Activated T-cell treated with anti-CD3 and anti-CD28 coated beads for 48 hours (primary cell): ENCODE results near the gene ATM.
"Not testable (repeated sequence)": the region's sequence is repeated elsewhere in the genome, so short reads cannot be mapped to it uniquely, and the experiment has no call there.

Experiments
- DNase-seq: peaks from one replicate; pipeline ENCODE4 v3.0.0-alpha.2; 2020; ENCODE audit warnings: low read depth

The ATM gene

DNA sequence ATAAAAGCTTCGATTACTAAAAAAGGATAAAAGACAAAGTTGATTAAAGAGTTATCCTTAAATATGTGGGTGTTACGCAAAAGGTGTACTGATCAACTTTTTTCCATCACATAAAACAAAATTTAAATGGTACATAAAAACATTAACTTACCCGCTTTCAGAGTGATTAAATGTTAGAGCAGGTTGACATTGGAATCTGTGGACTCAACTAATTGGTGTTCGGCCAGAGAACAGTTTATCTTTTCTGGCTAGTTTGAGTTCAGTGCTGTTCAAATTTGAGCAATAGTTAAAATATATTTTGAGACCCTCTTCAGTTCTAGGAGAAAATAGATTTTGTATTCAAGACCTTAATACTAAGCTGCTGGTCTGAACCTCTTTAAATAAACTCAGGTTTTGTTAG lies 56.1 kb downstream of the ATM start:
- DNase-seq, result no peak

GRCh38 chr11:108286370-108286769 lies 63.5 kb downstream of the ATM start:
- no peak for DNase-seq

DNA sequence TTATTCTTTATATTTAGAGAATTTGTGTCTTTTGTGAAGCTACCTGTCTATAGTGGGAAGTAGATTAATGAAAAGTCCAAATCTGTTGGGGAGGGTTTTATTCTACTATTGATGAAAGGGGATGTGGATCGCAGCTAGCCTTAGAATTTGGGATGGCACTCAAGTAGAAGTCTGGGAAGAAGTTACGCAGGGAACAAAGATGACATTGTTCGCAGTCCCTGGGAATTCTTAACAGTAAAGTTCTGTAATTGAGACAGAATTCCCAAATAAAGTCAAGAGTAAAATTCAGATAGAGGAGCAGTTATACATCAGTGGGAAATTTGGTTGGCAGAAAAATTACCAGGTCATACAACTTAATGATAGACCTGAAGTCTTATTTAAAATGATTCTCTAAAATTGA lies 64.1 kb downstream of the ATM start:
- no peak for DNase-seq

DNA sequence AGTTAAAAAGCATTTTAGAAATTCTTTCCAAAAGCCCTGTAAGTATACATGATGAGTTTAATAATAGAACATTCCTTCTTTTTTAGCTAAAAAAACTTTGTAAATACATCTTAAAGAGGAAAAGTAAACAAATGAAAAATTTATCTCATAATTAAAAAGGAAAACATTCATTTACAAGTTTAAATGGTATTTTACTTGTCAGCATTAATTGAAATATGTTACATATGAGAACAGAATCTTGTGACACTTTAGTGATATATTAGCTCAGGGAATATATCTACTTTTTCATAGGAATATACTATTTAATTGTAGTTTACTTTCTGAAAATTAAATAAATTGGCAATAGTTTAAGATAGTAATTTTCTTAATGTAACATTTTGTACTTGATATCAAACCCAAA lies 66.2 kb downstream of the ATM start:
- DNase-seq, result not testable (repeated sequence)

- DNase-seq, result no peak
Observed at GRCh38 chr11:108289699-108290098, 66.8 kb downstream of the ATM start.

GRCh38 chr11:108293229-108293628 lies 70.4 kb downstream of the ATM start:
- no peak for DNase-seq

- no peak for DNase-seq
Observed at GRCh38 chr11:108302121-108302785, 79.4 kb downstream of the ATM start.

- no peak for DNase-seq
Observed at GRCh38 chr11:108307751-108308150, 84.9 kb downstream of the ATM start.

- DNase-seq, result no peak
Observed at GRCh38 chr11:108313444-108313843, 90.6 kb downstream of the ATM start.

DNA sequence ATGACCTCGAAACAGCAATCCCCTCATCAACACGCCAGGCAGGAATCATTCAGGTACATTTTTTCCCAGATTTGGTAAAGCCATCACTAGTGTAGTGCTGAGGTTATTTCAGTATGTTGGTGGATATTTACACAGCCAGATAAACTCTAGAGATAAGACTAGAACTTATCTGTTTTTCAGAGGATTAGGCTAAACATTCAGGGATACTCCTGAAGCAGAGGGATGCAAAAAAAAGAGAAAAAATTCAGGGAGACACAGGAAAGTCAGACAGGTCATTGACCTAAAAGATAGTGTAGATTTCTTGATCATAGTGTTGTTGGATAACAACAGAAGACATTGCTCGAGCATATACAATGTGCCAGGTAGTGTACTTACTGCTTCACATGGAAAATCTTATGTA lies 93.2 kb downstream of the ATM start:
- no peak for DNase-seq

GRCh38 chr11:108319541-108320145 lies 96.8 kb downstream of the ATM start:
- DNase-seq, result no peak

GRCh38 chr11:108322666-108323065 lies 99.8 kb downstream of the ATM start:
- DNase-seq, result no peak

GRCh38 chr11:108324587-108324986 lies 101.7 kb downstream of the ATM start:
- DNase-seq, result no peak

- no peak for DNase-seq
Observed at GRCh38 chr11:108333403-108333899, 110.6 kb downstream of the ATM start.

- DNase-seq, result no peak
Observed at GRCh38 chr11:108338750-108339149, 115.9 kb downstream of the ATM start.

GRCh38 chr11:108340973-108341372 lies 118.1 kb downstream of the ATM start:
- no peak for DNase-seq

DNA sequence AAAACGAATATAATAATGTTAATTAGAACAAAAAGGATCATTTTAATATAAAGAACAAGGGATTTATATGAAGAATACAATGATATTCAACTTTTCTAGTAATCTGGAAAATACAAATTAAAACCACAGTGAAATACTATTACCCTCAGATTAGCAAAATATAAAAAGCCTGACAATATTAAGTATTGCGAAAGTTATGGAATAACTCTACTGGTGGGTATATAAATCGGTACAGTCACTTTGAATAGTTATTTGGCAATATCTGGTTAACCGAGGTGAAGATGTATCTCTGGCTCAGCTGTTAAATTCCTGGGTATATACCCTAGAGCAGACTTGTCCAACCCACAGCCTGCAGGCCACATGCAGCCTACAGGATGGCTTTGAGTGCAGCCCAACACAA lies 118.8 kb downstream of the ATM start:
- DNase-seq, result no peak

- DNase-seq, result no peak
Observed at GRCh38 chr11:108343714-108344113, 120.8 kb downstream of the ATM start.

DNA sequence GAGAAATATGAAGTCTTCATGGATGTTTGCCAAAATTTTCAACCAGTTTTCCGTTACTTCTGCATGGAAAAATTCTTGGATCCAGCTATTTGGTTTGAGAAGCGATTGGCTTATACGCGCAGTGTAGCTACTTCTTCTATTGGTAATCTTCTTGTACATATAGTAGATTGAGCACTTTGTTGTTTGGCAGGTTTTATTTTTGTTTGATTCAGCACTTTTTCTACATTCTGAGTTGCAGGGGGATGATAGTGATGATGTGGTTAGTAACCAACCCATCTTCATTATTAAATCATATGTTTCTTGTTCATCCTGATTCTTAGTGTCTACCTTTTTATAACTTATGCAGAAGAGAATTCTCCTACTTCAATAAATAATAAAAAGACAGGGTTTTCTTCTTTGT lies 122.9 kb downstream of the ATM start:
- DNase-seq, result no peak

- DNase-seq, result no peak
Observed at GRCh38 chr11:108346451-108346850, 123.6 kb downstream of the ATM start.

DNA sequence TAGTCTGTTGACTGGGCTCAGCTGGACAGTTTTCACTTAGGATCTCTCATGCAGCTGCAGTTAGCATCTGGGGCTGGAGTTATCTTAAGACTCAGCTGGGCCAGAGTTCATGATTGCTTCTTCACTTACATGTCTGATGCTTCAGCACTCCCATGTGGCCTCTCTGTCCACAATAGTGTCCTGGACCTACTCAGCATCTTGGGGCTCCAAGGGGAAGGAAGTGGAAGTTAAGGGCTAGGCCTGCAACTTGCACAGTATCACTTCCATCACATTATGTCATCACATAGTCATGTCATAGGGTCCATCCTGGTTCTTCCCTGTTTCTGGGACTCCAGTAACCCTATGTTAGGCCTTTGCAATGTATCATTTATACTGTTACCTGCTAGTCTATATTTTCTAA lies 128.6 kb downstream of the ATM start:
- DNase-seq, result no peak

GRCh38 chr11:108364159-108364558 lies 141.3 kb downstream of the ATM start:
- DNase-seq, result no peak

- no peak for DNase-seq
Observed at GRCh38 chr11:108368134-108368533, 145.3 kb downstream of the ATM start.

- DNase-seq, result no peak
Observed at GRCh38 chr11:108369064-108369463, 146.2 kb downstream of the ATM start.
